Measurements from ENCODE around the gene MCRIP1. TPM values are rescaled to one million over a fixed set of nuclear protein-coding genes. Genes with fewer than 3 reads are reported as not detected.

The MCRIP1 gene
- total RNA-seq, 1 donor from 2014 or later, result 101 TPM

DNA sequence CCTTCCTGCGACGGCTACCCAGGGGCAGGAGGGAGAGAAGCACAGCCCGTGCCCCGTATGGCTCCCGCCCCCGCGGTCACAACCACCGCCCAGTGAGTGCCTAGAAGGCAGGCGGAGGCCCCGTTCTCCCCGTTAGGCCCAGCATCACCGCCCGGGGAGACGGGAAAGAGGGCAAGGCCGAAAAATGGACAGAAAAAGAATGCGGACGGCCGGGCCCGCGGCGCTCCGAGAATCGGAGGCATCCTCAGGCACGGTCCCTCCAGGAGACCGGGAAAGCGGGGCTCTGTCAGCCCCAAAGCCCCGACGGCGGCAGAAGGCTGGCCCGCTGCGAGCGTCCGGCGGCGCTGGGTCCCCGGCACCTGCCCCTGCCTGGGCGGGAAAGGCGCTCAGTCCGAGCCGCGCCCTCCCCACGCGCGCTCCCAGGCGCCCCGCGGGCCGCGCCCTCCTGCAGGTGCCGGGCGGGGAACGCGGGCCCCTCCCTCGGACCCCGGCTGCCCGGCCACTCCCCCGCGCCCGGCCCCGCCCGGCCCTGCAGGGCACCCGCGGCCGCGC is 407 bp downstream of the MCRIP1 start:
- H3K27ac Mint-ChIP-seq, result peak overlapping the region; percentile 97
- TF ChIP-seq, protein P1, sequence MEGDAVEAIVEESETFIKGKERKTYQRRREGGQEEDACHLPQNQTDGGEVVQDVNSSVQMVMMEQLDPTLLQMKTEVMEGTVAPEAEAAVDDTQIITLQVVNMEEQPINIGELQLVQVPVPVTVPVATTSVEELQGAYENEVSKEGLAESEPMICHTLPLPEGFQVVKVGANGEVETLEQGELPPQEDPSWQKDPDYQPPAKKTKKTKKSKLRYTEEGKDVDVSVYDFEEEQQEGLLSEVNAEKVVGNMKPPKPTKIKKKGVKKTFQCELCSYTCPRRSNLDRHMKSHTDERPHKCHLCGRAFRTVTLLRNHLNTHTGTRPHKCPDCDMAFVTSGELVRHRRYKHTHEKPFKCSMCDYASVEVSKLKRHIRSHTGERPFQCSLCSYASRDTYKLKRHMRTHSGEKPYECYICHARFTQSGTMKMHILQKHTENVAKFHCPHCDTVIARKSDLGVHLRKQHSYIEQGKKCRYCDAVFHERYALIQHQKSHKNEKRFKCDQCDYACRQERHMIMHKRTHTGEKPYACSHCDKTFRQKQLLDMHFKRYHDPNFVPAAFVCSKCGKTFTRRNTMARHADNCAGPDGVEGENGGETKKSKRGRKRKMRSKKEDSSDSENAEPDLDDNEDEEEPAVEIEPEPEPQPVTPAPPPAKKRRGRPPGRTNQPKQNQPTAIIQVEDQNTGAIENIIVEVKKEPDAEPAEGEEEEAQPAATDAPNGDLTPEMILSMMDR (conservative IDR thresholded peaks at IDR 0.05), result no peak
- H3K27me3 Mint-ChIP-seq, result no peaks in the 10 kb centered on the region
- no peak for DNase-seq (ENCODE audit: extremely low spot score, unreplicated experiment)
- H3K4me1 Mint-ChIP-seq (ENCODE audit: unreplicated experiment), result peaks cover 23% of the 10 kb centered on the region
- peak overlapping the region; percentile 90 for H3K4me3 Mint-ChIP-seq
- no peaks in the 10 kb centered on the region for H3K36me3 Mint-ChIP-seq
- no peaks in the 10 kb centered on the region for H3K9me3 Mint-ChIP-seq

DNA sequence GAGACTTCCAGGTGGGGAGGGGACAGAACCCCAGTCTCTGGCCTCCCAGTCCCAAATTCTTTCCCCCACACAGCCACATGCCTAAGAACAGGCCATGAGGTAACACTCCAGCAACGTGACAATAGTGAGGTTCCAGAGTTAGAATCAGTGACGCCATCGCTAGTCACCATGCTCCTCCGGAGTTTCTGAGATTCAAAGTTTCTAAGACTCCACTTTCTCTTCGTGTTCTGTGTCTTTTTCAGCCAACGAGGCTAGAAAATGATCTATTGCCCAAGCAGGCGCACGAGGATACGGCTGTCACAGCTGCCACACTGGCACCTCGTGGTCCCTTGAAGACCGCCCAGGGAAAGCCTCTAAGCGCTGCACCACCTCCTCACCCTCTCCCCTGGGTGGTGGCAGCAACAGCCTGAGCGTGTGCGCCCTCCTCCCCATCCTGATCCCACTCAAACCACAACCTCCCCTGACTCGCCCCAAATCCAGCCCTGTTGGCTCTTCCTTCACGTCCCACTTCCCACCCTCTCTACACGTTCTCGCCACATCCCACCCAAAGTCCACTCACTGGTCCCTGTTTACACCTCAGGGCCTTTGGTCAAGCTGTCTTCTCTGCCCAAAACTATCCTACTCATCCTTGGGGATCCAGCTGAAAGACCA is 1.0 kb downstream of the MCRIP1 start:
- H3K27me3 Mint-ChIP-seq, result no peaks in the 10 kb centered on the region
- peak overlapping the region; percentile 97 for H3K27ac Mint-ChIP-seq
- TF ChIP-seq, protein P1 (conservative IDR thresholded peaks at IDR 0.05), result no peak
- no peaks in the 10 kb centered on the region for H3K9me3 Mint-ChIP-seq
- H3K36me3 Mint-ChIP-seq, result no peaks in the 10 kb centered on the region
- DNase-seq (ENCODE audit: extremely low spot score, unreplicated experiment), result no peak
- H3K4me3 Mint-ChIP-seq, result peak overlapping the region; percentile 90
- H3K4me1 Mint-ChIP-seq (ENCODE audit: unreplicated experiment), result peaks cover 23% of the 10 kb centered on the region

DNA sequence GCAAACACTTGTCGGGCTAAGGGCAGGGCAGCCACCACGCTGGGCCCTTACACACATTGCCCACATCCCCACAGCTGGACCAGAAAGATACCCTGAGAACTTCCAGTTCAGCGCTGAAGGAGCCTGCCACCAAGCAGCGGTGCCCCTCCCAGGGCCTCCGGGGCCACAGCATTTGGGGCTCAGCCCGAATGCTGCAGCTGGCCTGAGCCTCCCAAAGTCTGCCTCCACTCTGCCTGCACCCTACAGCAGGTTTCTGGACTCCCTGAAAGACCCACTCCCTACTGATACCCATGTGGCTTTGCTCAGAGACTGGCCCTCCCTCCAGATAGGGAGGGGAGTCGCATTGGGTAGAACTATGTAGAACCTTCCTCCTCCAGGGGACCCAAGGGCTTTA is 1.5 kb downstream of the MCRIP1 start:
- H3K36me3 Mint-ChIP-seq, result no peaks in the 10 kb centered on the region
- TF ChIP-seq, protein P1 (conservative IDR thresholded peaks at IDR 0.05), result no peak
- no peaks in the 10 kb centered on the region for H3K27me3 Mint-ChIP-seq
- H3K27ac Mint-ChIP-seq, result peak overlapping the region; percentile 97
- no peaks in the 10 kb centered on the region for H3K9me3 Mint-ChIP-seq
- peak overlapping the region; percentile 90 for H3K4me3 Mint-ChIP-seq
- H3K4me1 Mint-ChIP-seq (ENCODE audit: unreplicated experiment), result peaks cover 23% of the 10 kb centered on the region
- DNase-seq (ENCODE audit: extremely low spot score, unreplicated experiment), result no peak

DNA sequence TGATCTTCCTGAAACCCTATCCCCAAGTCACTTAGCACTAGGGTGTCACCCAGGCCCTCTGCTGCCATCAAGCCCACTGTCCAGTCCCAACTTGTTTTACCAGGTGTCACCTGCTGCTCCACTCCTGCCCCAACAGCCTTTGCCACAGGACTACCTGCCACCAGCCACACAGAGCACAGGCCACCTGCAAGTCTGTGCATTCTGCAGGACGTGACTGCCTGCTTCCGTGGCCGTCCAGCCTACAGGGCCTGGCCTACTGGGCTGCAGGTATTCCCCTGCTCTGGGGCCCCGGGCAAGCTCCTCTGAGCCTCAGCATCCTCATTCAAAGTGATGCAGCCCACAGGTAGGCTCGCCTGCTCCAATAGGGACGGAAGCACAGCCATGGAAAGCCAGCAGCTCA is 3.2 kb downstream of the MCRIP1 start:
- Mint-ChIP-seq H3K4me1 (ENCODE audit: unreplicated experiment) (peaks cover 29% of the 10 kb centered on the region), H3K27ac (peak overlapping the region; percentile 98), H3K27me3 (no peaks in the 10 kb centered on the region), H3K36me3 (no peaks in the 10 kb centered on the region), H3K4me3 (peak overlapping the region; percentile 69), H3K9me3 (no peaks in the 10 kb centered on the region)
- DNase-seq (ENCODE audit: extremely low spot score, unreplicated experiment), result no peak
- TF ChIP-seq, protein P1 (conservative IDR thresholded peaks at IDR 0.05), result no peak

DNA sequence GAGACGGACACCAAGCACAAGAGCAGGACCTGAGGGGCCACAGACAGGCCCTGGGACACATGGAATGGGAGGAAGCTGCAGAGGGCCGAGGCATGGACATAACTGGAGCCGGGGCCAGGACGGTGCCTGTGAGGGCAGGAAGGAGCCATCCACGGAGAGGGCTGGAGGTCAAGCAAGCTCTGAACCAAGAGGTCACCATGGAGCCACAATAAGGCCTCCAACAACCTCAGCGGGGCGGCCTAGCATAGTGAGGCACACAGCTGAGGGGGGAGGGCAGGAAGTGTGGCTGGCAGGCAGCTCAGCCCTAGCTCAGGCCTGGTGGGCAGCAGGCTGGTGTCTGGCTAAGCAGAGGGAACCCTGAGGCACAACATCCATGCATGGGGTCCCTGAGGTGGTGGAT is 4.4 kb downstream of the MCRIP1 start:
- no peaks in the 10 kb centered on the region for H3K9me3 Mint-ChIP-seq
- no peaks in the 10 kb centered on the region for H3K27me3 Mint-ChIP-seq
- H3K27ac Mint-ChIP-seq, result peak overlapping the region; percentile 93
- H3K36me3 Mint-ChIP-seq, result no peaks in the 10 kb centered on the region
- peaks cover 29% of the 10 kb centered on the region for H3K4me1 Mint-ChIP-seq (ENCODE audit: unreplicated experiment)
- no peak for DNase-seq (ENCODE audit: extremely low spot score, unreplicated experiment)
- TF ChIP-seq, protein P1 (conservative IDR thresholded peaks at IDR 0.05), result no peak
- no peak overlapping the region for H3K4me3 Mint-ChIP-seq

Measured in type B pancreatic cell (in vitro differentiated cells).